GM19239 (cell line): ENCODE measurements around the gene TSPAN33.
"Not testable (repeated sequence)": the region's sequence is repeated elsewhere in the genome, so short reads cannot be mapped to it uniquely, and the experiment has no call there.

Experiments
- DNase-seq: peaks from one replicate; pipeline ENCODE4 v3.0.0; 2011; ENCODE audit warnings: low spot score; ENCODE audit not compliant: insufficient read length
- FAIRE-seq: peaks from 2 replicates; lab custom pipeline; 2011; peaks lifted over from hg19 to GRCh38; lab: Jason Lieb, UNC

The TSPAN33 gene

DNA sequence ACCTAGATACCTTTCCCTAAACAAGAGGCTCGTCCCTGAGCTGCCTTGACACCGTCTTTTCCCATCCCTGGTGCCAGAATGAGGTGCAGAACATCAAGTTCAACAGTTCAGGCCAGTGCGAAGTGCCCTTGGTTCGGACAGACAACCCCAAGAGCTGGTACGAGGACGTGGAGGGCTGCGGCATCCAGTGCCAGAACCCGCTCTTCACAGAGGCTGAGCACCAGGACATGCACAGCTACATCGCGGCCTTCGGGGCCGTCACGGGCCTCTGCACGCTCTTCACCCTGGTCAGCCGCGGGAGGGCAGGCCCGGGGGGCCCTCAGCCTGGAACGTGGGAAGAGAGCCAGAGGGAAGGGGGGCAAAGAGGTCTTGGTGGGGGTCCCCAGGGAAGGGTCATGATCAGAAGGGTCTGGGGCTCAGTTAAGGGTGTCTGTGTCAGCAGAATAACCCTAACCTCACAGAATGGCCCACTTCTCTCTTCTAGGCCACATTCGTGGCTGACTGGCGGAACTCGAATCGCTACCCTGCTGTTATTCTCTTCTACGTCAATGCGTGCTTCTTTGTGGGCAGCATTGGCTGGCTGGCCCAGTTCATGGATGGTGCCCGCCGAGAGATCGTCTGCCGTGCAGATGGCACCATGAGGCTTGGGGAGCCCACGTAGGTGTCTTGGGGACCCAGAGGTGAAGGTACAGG is 60.8 kb downstream of the TSPAN33 start:
- no peak for FAIRE-seq
- no peak for DNase-seq

DNA sequence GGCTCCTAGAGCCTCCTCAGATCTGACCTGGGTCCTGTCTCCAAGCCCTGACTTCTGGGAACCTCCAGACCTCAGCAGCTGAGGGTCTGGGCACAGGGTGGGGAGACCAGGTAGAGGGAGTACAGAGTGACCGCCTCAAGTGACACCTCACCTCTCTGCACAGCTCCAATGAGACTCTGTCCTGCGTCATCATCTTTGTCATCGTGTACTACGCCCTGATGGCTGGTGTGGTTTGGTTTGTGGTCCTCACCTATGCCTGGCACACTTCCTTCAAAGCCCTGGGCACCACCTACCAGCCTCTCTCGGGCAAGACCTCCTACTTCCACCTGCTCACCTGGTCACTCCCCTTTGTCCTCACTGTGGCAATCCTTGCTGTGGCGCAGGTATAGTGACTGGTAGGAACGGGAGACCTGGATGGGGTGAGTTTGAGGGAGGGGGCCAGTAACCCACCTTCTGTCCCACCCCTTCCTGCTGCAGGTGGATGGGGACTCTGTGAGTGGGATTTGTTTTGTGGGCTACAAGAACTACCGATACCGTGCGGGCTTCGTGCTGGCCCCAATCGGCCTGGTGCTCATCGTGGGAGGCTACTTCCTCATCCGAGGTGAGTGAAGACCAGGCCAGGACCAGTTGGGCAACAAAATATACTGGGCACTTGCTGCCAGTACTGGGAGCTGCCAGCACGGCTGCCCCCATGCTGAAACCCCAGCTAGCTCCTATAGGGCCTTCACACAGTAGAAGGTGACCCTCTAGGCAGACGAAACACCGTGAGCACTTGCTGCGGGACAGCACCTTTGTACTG is 61.7 kb downstream of the TSPAN33 start:
- FAIRE-seq: no peak

DNA sequence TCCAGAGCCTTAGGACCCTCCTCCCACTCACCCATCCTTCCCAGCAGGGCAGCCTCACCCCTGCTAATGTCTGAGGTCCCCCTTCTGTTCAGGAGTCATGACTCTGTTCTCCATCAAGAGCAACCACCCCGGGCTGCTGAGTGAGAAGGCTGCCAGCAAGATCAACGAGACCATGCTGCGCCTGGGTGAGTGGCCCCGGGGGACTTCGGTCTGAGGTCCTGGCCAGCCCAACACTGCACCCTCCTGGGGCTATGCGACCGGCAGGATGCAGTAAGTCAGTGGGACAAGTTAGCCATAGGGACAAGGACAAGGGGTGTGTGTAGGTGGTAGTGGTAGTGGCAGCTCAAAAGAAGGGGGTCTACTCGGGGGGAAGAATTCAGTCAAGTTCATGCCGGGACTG is 64.2 kb downstream of the TSPAN33 start:
- no peak for DNase-seq
- FAIRE-seq: no peak

More for the DNA sequence above, 61.7 kb downstream of the TSPAN33 start:
- DNase-seq: no peak

DNA sequence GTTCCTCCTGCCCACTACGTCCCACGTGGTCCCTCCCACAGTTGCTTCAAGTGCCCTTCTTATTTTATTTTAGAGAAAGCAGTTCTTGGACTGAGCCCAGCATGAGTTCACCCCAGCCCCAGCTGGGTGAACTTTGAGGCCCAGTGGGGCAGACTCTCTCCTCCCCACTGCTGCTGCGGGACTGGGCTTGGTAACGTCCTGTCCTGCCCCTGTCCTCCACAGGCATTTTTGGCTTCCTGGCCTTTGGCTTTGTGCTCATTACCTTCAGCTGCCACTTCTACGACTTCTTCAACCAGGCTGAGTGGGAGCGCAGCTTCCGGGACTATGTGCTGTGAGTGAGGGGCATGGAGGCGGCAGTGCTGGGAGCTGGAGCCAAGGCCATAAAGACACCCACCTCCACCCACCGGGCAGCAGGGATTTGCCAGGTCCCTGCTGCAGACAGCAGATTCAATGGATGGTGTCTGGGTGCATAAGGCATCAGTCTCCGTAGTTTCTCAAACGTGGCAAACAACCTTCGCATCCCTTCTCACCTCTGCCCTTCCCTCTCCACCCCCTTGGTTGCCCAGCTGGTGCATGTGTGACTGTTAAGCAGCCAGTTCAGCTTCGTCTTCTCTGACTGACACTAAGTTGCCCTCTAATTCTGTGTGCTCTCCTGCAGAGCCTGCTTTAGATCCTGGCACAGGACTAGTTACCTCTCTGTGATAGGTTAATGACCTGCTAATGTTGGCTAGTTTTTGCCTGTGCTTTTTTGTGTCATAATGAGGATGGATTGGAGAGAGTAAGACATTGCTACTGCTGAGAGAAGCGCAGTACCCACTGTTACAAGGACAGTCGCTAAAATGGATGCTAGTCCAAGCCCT is 64.8 kb downstream of the TSPAN33 start:
- FAIRE-seq: no peak
- DNase-seq: no peak

DNA sequence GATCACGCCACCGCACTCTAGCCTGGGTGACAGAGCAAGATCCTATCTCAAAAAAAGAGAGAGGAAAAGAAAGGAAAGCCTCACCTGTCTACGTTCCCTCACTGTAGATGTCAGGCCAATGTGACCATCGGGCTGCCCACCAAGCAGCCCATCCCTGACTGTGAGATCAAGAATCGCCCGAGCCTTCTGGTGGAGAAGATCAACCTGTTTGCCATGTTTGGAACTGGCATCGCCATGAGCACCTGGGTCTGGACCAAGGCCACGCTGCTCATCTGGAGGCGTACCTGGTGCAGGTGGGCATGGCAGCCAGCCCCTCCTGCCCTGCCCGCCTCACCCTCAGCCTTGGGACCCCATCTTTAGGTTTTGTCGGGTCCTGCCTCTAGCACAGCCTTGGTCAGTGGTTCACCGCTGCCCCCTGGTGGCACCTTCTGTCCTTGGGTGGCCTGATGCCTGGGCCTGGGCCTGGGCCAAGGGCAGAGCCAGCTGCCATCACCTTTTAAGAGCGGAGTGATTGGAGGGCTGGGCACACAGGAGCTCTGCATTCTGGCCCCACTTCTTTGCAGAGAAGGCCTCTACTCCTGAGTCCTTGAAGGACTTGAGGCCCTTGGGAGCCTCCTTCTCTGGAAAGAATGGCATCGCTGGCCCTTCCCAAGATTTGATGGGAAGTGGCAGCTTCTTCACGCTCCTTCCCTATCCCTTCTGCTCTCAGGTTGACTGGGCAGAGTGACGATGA is 65.9 kb downstream of the TSPAN33 start:
- DNase-seq (peak; percentile 92), FAIRE-seq (peak; percentile 76)

DNA sequence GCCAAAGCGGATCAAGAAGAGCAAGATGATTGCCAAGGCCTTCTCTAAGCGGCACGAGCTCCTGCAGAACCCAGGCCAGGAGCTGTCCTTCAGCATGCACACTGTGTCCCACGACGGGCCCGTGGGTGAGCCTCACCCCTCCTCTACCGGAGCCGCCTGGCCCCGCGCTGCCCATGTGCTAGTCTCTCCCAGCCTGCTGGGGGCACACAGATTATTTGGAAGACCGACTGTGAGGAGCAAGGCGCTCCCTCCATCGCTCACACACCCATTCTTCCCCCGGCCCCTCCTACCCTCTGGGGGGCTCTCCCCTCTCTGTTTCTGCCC is 66.4 kb downstream of the TSPAN33 start:
- FAIRE-seq (no peak), DNase-seq (no peak)

DNA sequence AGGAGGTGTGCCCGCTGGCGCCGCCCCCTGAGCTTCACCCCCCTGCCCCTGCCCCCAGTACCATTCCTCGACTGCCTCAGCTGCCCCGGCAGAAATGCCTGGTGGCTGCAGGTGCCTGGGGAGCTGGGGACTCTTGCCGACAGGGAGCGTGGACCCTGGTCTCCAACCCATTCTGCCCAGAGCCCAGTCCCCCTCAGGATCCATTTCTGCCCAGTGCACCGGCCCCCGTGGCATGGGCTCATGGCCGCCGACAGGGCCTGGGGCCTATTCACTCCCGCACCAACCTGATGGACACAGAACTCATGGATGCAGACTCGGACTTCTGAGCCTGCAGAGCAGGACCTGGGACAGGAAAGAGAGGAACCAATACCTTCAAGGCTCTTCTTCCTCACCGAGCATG is 67.6 kb downstream of the TSPAN33 start:
- FAIRE-seq (no peak), DNase-seq (no peak)

DNA sequence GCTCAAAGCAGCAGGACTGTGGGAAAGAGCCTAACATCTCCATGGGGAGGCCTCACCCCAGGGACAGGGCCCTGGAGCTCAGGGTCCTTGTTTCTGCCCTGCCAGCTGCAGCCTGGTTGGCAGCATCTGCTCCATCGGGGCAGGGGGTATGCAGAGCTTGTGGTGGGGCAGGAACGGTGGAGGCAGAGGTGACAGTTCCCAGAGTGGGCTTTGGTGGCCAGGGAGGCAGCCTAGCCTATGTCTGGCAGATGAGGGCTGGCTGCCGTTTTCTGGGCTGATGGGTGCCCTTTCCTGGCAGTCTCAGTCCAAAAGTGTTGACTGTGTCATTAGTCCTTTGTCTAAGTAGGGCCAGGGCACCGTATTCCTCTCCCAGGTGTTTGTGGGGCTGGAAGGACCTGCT is 68.1 kb downstream of the TSPAN33 start:
- no peak for FAIRE-seq
- no peak for DNase-seq

DNA sequence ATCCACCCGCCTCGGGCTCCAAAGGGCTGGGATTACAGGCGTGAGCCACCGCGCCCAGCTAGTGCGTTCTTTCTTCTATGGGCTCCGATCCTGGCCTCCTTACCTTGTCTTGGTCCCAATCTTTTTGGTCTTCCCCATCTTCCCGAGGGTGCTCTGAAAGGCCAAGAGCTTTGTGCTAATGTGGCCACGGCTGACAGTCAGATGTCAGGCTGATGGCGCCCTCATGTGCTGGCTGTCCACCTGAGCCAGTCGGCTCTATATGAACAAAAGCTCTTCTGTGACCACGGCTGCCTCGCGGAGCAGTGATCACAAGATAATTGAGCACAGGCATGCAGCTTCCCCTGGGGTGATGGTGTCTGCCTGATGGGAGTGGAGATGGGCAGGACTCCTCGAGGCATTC is 69.3 kb downstream of the TSPAN33 start:
- no peak for DNase-seq
- peak; percentile 21 for FAIRE-seq

DNA sequence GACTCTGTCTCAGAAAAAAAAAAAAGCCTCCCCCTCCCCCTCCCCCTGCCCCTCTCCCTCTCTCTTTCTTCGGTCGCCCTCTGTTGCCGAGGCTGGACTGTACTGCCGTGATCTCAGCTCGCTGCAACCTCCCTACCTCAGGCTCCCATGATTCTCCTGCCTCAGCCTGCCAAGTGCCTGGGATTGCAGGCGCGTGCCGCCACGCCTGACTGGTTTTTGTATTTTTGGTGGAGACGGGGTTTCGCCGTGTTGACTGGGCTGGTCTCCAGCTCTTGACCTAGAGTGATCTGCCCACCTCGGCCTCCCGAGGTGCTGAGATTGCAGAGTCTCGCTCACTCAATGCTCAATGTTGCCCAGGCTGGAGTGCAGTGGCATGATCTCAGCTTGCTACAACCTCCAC is 71.2 kb downstream of the TSPAN33 start:
- DNase-seq, FAIRE-seq: not testable (repeated sequence)

DNA sequence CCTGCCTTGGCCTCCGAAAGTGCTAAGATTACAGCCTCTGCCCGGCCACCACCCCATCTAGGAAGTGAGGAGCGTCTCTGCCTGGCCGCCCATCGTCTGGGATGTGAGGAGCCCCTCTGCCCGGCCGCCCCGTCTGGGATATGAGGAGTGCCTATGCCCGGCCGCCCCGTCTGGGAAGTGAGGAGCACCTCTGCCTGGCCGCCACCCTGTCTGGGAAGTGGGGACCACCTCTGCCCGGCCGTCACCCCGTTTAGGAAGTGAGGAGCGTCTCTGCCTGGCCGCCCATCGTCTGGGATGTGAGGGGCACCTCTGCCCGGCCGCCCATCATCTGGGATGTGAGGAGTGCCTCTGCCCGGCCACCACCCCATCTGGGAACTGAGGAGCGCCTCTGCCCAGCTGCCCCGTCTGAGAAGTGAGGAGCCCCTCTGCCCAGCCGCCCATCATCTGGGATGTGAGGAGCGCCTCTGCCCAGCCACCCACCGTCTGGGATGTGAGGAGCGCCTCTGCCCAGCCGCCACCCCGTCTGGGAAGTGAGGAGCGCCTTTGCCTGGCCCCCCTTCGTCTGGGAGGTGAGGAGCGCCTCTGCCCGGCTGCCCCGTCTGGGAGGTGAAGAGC is 71.7 kb downstream of the TSPAN33 start:
- not testable (repeated sequence) for DNase-seq, FAIRE-seq

DNA sequence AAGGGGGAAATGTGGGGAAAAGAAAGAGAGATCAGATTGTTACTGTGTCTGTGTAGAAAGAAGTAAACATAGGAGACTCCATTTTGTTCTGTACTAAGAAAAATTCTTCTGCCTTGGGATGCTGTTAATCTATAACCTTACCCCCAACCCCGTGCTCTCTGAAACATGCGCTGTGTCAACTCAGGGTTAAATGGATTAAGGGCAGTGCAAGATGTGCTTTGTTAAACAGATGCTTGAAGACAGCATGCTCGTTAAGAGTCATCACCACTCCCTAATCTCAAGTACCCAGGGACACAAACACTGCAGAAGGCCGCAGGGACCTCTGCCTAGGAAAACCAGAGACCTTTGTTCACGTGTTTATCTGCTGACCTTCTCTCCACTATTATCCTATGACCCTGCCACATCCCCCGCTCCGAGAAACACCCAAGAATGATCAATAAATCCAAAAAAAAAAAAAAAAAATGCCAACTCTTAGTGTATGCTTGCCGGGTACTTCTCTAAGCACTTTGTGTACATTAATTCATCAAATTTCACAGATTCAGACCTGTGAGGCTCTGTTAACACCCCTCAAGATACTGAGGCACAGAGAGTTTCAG is 72.4 kb downstream of the TSPAN33 start:
- FAIRE-seq, DNase-seq: not testable (repeated sequence)

DNA sequence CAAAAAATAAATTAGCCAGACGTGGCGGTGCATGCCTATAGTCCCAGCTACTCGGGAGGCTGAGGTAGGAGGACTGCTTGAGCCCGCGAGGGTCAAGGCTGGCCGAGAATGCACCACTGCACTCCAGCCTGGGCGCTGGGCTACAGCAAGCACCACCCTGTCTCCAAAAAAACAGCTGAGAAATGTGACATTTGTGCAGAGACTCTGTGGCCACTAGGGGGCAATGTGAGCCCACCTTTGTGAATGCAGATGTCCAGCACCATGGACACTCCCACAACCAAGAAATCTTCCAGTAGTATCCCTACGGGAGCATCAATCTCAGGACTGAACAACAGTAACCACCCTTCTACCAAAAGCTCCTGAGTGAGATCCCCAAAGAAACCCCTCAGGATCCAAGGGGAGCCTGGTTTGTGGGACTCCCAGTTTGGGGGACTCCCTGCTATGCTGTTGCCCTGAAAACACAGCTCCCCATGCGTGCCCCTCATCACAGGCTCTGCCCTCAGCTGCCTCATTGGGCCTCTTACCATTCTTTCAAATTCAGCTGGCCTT is 74.1 kb downstream of the TSPAN33 start:
- DNase-seq (peak; percentile 67), FAIRE-seq (peak; percentile 77)

DNA sequence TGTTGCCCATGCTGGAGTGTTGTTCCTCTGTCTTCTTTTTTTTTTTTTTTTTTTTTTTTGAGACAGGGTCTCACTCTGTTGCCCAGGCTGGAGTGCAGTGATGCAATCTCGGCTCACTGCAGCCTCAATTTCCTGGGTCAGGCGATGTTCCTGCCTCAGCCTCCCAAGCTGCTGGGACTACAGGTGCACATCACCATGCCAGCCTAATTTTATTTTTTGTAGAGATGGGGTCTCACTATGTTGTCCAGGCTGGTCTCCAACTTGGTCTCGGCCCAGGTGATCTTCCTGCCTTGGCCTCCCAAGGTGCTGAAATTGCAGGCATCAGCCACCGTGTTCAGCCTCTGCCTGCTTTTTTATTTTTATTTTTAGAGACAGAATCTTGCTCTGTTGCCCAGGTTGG is 74.7 kb downstream of the TSPAN33 start:
- DNase-seq, FAIRE-seq: not testable (repeated sequence)
